ENCODE measurements around the gene USP33. TPM values are rescaled to one million over a fixed set of nuclear protein-coding genes. Genes with fewer than 3 reads are reported as not detected.
A peak's percentile ranks its signal among the peaks of the same experiment; 100 is the strongest.

The USP33 gene
- total and polyA plus RNA-seq, 12 donors = 29.6 to 95.7 (median 66.5) TPM

DNA sequence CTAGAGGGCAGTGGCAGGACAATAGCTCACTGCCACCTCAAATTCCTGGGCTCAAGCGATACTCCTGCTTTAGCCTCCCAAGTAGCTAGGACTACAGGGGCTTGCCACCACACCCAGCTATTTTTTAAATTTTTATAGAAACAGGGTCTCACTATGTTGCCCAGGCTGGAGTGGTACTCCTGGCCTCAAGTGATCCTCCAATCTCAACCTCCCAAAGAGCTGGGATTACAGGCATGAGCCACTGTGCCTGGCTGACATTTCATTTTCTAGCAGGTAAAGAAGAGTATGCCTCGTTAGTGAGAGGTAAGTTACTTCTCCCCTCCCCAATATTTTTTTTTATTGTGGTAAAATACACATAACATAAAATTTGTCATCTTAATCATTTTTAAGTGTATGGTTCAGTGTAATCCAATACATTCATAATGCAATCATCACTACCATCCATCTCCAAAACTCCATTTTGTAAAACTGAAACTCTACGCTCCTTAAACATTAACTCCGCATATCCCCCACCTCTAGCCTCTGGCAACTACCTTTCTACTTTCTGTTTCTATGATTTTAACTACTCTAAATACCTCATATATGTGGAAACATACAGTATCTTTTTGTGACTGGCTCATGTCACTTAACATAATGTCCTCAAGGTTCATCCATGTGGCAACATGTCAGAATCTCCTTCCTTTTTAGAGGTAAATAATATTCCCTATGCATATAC lies 99.6 kb downstream of the USP33 start:
- 92 to 98% (median 96%) methylated on average over 4 of the region's 4 CpGs for WGBS, 4 donors
- Histone ChIP-seq H3K4me3 (no peak overlapping the region), H3K27me3 (no peaks in the 10 kb centered on the region), H3K4me1 (replicated peaks in 1 of 2) (peaks cover 27 to 44% of the 10 kb centered on the region in 2 donors), H3K36me3 (replicated peaks in 1 of 2) (no peaks in the 10 kb centered on the region), H3K9me3 (replicated peaks in 1 of 3) (no peaks in the 10 kb centered on the region), H3K27ac (no peak overlapping the region)
- DNase-seq = no peak
- no peak for TF ChIP-seq POLR2A (IDR thresholded peaks at IDR 0.05)
- intact Hi-C loops (cut with DNase I) = no loop called here

DNA sequence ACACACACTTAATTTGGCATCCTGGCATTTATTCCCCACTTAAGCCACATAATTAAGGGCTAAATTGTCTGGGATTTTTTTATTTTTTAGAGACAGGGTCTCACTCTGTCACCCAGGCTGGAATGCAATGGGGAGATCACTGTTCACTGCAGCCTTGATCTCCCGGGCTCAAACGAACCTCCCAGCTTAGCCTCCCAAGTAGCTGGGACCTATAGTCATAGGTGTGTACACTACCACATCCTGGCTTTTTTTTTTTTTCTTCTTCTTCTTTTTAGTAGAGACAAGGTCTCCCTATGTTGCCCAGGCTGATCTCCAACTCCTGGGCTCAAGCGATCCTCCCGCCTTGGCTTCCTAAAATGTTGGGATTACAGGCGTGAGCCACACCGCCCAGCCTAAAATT lies 101.4 kb downstream of the USP33 start:
- Histone ChIP-seq H3K27ac (no peak overlapping the region), H3K4me1 (replicated peaks in 1 of 2) (peaks cover 25 to 33% of the 10 kb centered on the region in 2 donors), H3K36me3 (replicated peaks in 1 of 2) (no peaks in the 10 kb centered on the region), H3K9me3 (replicated peaks in 1 of 3) (no peaks in the 10 kb centered on the region), H3K27me3 (no peaks in the 10 kb centered on the region), H3K4me3 (no peak overlapping the region)
- WGBS, 4 donors = 95 to 97% (median 96%) methylated on average over 6 of the region's 6 CpGs
- TF ChIP-seq, protein P1, sequence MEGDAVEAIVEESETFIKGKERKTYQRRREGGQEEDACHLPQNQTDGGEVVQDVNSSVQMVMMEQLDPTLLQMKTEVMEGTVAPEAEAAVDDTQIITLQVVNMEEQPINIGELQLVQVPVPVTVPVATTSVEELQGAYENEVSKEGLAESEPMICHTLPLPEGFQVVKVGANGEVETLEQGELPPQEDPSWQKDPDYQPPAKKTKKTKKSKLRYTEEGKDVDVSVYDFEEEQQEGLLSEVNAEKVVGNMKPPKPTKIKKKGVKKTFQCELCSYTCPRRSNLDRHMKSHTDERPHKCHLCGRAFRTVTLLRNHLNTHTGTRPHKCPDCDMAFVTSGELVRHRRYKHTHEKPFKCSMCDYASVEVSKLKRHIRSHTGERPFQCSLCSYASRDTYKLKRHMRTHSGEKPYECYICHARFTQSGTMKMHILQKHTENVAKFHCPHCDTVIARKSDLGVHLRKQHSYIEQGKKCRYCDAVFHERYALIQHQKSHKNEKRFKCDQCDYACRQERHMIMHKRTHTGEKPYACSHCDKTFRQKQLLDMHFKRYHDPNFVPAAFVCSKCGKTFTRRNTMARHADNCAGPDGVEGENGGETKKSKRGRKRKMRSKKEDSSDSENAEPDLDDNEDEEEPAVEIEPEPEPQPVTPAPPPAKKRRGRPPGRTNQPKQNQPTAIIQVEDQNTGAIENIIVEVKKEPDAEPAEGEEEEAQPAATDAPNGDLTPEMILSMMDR (IDR thresholded peaks at IDR 0.05) = no peak
- TF ChIP-seq POLR2A (IDR thresholded peaks at IDR 0.05) = no peak
- intact Hi-C loops (cut with DNase I) = no loop called here
- DNase-seq = no peak

GRCh38 chr1:77655431-77655974 lies 104.1 kb downstream of the USP33 start:
- Histone ChIP-seq H3K9me3 (replicated peaks in 1 of 3) (no peaks in the 10 kb centered on the region), H3K4me3 (no peak overlapping the region), H3K4me1 (replicated peaks in 1 of 2) (peaks cover 12 to 32% of the 10 kb centered on the region in 2 donors), H3K27ac (peak overlapping the region in 3 of 5 donors; percentile 13 to 76 (median 21)), H3K36me3 (replicated peaks in 1 of 2) (no peaks in the 10 kb centered on the region), H3K27me3 (no peaks in the 10 kb centered on the region)
- DNase-seq = peak in 6 of 7 donors; percentile 27 to 77 (median 62)
- intact Hi-C loops (cut with DNase I) = no loop called here
- no peak for TF ChIP-seq POLR2A (IDR thresholded peaks at IDR 0.05)
- 34 to 44% (median 37%) methylated on average over 2 of the region's 2 CpGs for WGBS, 4 donors

GRCh38 chr1:77652970-77653516 lies 106.6 kb downstream of the USP33 start:
- WGBS, 4 donors = 83 to 86% (median 85%) methylated on average over 6 of the region's 6 CpGs
- intact Hi-C loops (cut with DNase I) = no loop called here

GRCh38 chr1:77652268-77652667 lies 107.4 kb downstream of the USP33 start:
- H3K4me1 ChIP-seq (replicated peaks in 1 of 2) = peaks cover 12 to 30% of the 10 kb centered on the region in 2 donors
- intact Hi-C loops (cut with DNase I) = no loop called here
- peaks cover 0 to 8% (median 3%) of the 10 kb centered on the region in 3 donors for H3K9me3 ChIP-seq (replicated peaks in 1 of 3)

More at GRCh38 chr1:77652970-77653516, 106.6 kb downstream of the USP33 start:
- peaks cover 12 to 32% of the 10 kb centered on the region in 2 donors for H3K4me1 ChIP-seq (replicated peaks in 1 of 2)
- TF ChIP-seq, protein P1 (IDR thresholded peaks at IDR 0.05) = no peak
- no peak for TF ChIP-seq POLR2A (IDR thresholded peaks at IDR 0.05)
- H3K27me3 ChIP-seq = no peaks in the 10 kb centered on the region
- no peak overlapping the region for H3K4me3 ChIP-seq
- H3K27ac ChIP-seq = no peak overlapping the region
- H3K36me3 ChIP-seq (replicated peaks in 1 of 2) = no peaks in the 10 kb centered on the region
- DNase-seq = no peak
- peaks cover 0 to 8% (median 3%) of the 10 kb centered on the region in 3 donors for H3K9me3 ChIP-seq (replicated peaks in 1 of 3)

More at GRCh38 chr1:77652268-77652667, 107.4 kb downstream of the USP33 start:
- Histone ChIP-seq H3K27ac (no peak overlapping the region), H3K36me3 (replicated peaks in 1 of 2) (no peaks in the 10 kb centered on the region), H3K27me3 (no peaks in the 10 kb centered on the region), H3K4me3 (no peak overlapping the region)
- TF ChIP-seq POLR2A (IDR thresholded peaks at IDR 0.05) = no peak
- TF ChIP-seq, protein P1 (IDR thresholded peaks at IDR 0.05) = no peak
- DNase-seq = no peak
